ENCODE data around the gene MRTO4. TPM values are rescaled to one million over a fixed set of nuclear protein-coding genes. Genes with fewer than 3 reads are reported as not detected.
"Not testable (repeated sequence)": the region's sequence is repeated elsewhere in the genome, so short reads cannot be mapped to it uniquely, and the experiment has no call there.

Gene MRTO4
- 16.7 and 17.0 TPM in 2 replicates for total RNA-seq

GRCh38 chr1:19251305-19252196, at the start of gene MRTO4, which contains the start of gene EMC1:
TSS of gene MRTO4 (plus strand) at chr1:19251805. CDS start at chr1:19251836, 31 bp downstream.
TSS of gene EMC1 (minus strand) at chr1:19251524. CDS start at chr1:19251509, 15 bp downstream.
- peak; percentile 83 to 86 for DNase-seq (ENCODE audit: low read depth in 2 of 2)

- no peak for DNase-seq (ENCODE audit: low read depth in 2 of 2)
Measured at GRCh38 chr1:19202396-19202795, 49.2 kb upstream of the MRTO4 start.

GRCh38 chr1:19203440-19203839, 48.2 kb upstream of the MRTO4 start:
- DNase-seq (ENCODE audit: low read depth in 2 of 2): peak in 1 of 2 donors; percentile 68

GRCh38 chr1:19204446-19205266, 46.9 kb upstream of the MRTO4 start:
- peak in 1 of 2 donors; percentile 17 for DNase-seq (ENCODE audit: low read depth in 2 of 2)

- DNase-seq (ENCODE audit: low read depth in 2 of 2): no peak
Measured at GRCh38 chr1:19205403-19205802, 46.2 kb upstream of the MRTO4 start.

- DNase-seq (ENCODE audit: low read depth in 2 of 2): no peak
Measured at GRCh38 chr1:19205845-19206244, 45.8 kb upstream of the MRTO4 start.

GRCh38 chr1:19206947-19207346, 44.7 kb upstream of the MRTO4 start:
- peak in 1 of 2 donors; percentile 42 for DNase-seq (ENCODE audit: low read depth in 2 of 2)

GRCh38 chr1:19208710-19209438, 42.7 kb upstream of the MRTO4 start:
- peak; percentile 31 to 58 for DNase-seq (ENCODE audit: low read depth in 2 of 2)

- peak; percentile 39 to 63 for DNase-seq (ENCODE audit: low read depth in 2 of 2)
Measured at GRCh38 chr1:19209439-19209989, 42.1 kb upstream of the MRTO4 start.

GRCh38 chr1:19209990-19210771, 41.4 kb upstream of the MRTO4 start, which contains the start of gene UBR4:
TSS of gene UBR4 (minus strand) at chr1:19210266. CDS start at chr1:19210248, 18 bp downstream.
- peak; percentile 95 to 96 for DNase-seq (ENCODE audit: low read depth in 2 of 2)

- DNase-seq (ENCODE audit: low read depth in 2 of 2): peak; percentile 16 to 36
Measured at GRCh38 chr1:19210772-19211549, 40.6 kb upstream of the MRTO4 start.

- no peak for DNase-seq (ENCODE audit: low read depth in 2 of 2)
Measured at GRCh38 chr1:19212167-19212566, 39.4 kb upstream of the MRTO4 start.

- DNase-seq (ENCODE audit: low read depth in 2 of 2): no peak
Measured at GRCh38 chr1:19213580-19213979, 38.0 kb upstream of the MRTO4 start.

- not testable (repeated sequence) for DNase-seq (ENCODE audit: low read depth in 2 of 2)
Measured at GRCh38 chr1:19216585-19216984, 35.0 kb upstream of the MRTO4 start.

GRCh38 chr1:19219451-19219850, 32.2 kb upstream of the MRTO4 start:
- no peak for DNase-seq (ENCODE audit: low read depth in 2 of 2)

- no peak for DNase-seq (ENCODE audit: low read depth in 2 of 2)
Measured at GRCh38 chr1:19220080-19220846, 31.3 kb upstream of the MRTO4 start.

GRCh38 chr1:19220991-19221390, 30.6 kb upstream of the MRTO4 start:
- DNase-seq (ENCODE audit: low read depth in 2 of 2): peak in 1 of 2 donors; percentile 15

GRCh38 chr1:19222573-19222972, 29.0 kb upstream of the MRTO4 start:
- no peak for DNase-seq (ENCODE audit: low read depth in 2 of 2)

Measured in lung microvascular endothelial cell (primary cell).